Neural crest cell (in vitro differentiated cells): ENCODE data around the gene DNM3. TPM values are rescaled to one million over a fixed set of nuclear protein-coding genes. Genes with fewer than 3 reads are reported as not detected.

Experiments
- DNase-seq: peaks from one replicate; pipeline ENCODE4 v3.0.0; 2021; ENCODE audit warnings: low read depth, mixed read lengths, low spot score
- H3K27ac Mint-ChIP-seq: one replicate; pipeline ENCODE4 v1.8.0; 2021; ENCODE audit warnings: mild to moderate bottlenecking, mixed read lengths; ENCODE audit not compliant: unreplicated experiment
- H3K27me3 Mint-ChIP-seq: 2 replicates; pipeline ENCODE4 v1.8.0; 2021; ENCODE audit warnings: low read depth, mild to moderate bottlenecking, mixed read lengths
- H3K36me3 Mint-ChIP-seq: 2 replicates; pipeline ENCODE4 v1.8.0; 2021; ENCODE audit warnings: low read depth, mild to moderate bottlenecking, mixed read lengths
- H3K4me1 Mint-ChIP-seq: 2 replicates; pipeline ENCODE4 v1.8.0; 2021; ENCODE audit warnings: mixed read lengths
- H3K4me3 Mint-ChIP-seq: one replicate; pipeline ENCODE4 v1.8.0; 2021; ENCODE audit warnings: mild to moderate bottlenecking, mixed read lengths
- H3K9me3 Mint-ChIP-seq: 2 replicates; pipeline ENCODE4 v1.8.0; 2021; ENCODE audit warnings: mixed read lengths
- total RNA-seq: library from RNA; stranded (reverse); gene quantifications from 2 replicates; pipeline ENCODE4 v1.2.1, GENCODE V29; 2021
- TF ChIP-seq, protein P1 (sequence below): fragments of 200-600 bp; sonication (generic); conservative IDR thresholded peaks from 2 replicates; pipeline ENCODE4 v1.5.0; 2021; ENCODE audit warnings: antibody characterized with exemption, mild to moderate bottlenecking

DNM3 gene
- total RNA-seq, 1 donor from 2014 or later = 3.5 TPM

DNA sequence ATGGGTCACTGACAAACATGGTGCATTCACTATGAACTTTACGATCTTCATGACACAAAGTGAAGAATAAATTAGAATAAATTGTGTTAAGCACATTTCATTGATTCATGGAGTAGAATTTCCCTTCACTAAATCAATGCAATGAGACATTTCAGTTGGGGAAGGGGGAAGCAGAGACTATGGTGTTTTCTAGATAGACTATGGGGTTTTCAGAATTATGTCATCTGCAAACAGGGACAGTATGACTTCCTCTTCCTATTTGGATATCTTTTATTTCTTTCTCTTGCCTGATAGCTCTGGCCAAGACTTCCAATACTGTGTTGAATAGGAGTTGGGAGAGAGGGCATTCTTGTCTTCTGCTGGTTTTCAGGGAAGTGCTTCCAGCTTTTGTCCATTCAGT is 499.2 kb downstream of the DNM3 start:
- Mint-ChIP-seq H3K4me3 (no peak overlapping the region), H3K27ac (no peak overlapping the region), H3K36me3 (no peaks in the 10 kb centered on the region), H3K27me3 (no peaks in the 10 kb centered on the region), H3K9me3 (no peaks in the 10 kb centered on the region), H3K4me1 (peaks cover 16% of the 10 kb centered on the region)
- DNase-seq = no peak
- TF ChIP-seq, protein P1, sequence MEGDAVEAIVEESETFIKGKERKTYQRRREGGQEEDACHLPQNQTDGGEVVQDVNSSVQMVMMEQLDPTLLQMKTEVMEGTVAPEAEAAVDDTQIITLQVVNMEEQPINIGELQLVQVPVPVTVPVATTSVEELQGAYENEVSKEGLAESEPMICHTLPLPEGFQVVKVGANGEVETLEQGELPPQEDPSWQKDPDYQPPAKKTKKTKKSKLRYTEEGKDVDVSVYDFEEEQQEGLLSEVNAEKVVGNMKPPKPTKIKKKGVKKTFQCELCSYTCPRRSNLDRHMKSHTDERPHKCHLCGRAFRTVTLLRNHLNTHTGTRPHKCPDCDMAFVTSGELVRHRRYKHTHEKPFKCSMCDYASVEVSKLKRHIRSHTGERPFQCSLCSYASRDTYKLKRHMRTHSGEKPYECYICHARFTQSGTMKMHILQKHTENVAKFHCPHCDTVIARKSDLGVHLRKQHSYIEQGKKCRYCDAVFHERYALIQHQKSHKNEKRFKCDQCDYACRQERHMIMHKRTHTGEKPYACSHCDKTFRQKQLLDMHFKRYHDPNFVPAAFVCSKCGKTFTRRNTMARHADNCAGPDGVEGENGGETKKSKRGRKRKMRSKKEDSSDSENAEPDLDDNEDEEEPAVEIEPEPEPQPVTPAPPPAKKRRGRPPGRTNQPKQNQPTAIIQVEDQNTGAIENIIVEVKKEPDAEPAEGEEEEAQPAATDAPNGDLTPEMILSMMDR = no peak

- no peaks in the 10 kb centered on the region for H3K27me3 Mint-ChIP-seq
- H3K9me3 Mint-ChIP-seq = peaks cover 5% of the 10 kb centered on the region
- H3K27ac Mint-ChIP-seq = no peak overlapping the region
- no peak for DNase-seq
- peaks cover 16% of the 10 kb centered on the region for H3K4me1 Mint-ChIP-seq
- no peak overlapping the region for H3K4me3 Mint-ChIP-seq
- peaks cover 3% of the 10 kb centered on the region for H3K36me3 Mint-ChIP-seq
- TF ChIP-seq, protein P1 = no peak
Observed at GRCh38 chr1:172341697-172342096, 500.4 kb downstream of the DNM3 start.

DNA sequence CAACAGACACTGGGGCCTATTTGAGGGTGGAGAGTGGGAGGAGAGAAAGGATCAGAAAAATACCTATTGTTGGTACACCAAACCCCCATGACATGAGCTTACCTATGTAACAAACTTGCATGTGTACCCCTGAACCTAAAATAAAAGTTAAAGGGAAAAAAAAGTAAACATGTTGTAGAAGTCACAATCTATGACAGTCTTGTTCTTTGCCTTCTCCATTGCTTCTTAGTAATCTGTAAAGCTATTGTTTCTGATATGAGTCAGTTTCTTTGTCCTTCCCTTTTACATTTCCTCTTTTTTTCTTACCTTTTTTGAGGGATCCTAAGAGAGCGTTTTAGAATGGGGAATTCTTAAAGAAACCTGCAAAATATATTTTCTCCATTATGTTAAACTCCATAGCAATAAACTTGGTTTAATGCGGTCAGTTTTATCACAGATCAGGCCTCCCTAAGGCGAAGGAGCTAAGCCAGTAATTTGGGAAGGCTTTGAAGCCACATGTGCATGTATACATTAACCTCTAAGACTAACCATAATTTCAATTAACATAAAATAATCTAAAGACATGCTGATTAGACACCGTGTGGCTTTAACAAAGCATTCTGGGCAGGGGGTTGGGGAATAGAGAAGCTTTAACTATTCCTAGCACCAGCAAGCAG is 501.4 kb downstream of the DNM3 start:
- H3K4me1 Mint-ChIP-seq = peaks cover 16% of the 10 kb centered on the region
- DNase-seq = no peak
- H3K9me3 Mint-ChIP-seq = peaks cover 12% of the 10 kb centered on the region
- H3K36me3 Mint-ChIP-seq = peaks cover 7% of the 10 kb centered on the region
- no peak overlapping the region for H3K4me3 Mint-ChIP-seq
- TF ChIP-seq, protein P1 = no peak
- H3K27me3 Mint-ChIP-seq = no peaks in the 10 kb centered on the region
- H3K27ac Mint-ChIP-seq = peak overlapping the region; percentile 47

- TF ChIP-seq, protein P1 = no peak
- Mint-ChIP-seq H3K9me3 (peaks cover 18% of the 10 kb centered on the region), H3K4me3 (no peak overlapping the region), H3K27me3 (no peaks in the 10 kb centered on the region), H3K36me3 (peaks cover 7% of the 10 kb centered on the region), H3K4me1 (peaks cover 16% of the 10 kb centered on the region), H3K27ac (no peak overlapping the region)
- DNase-seq = no peak
Observed at GRCh38 chr1:172343240-172344160, 502.2 kb downstream of the DNM3 start.

- Mint-ChIP-seq H3K9me3 (peaks cover 18% of the 10 kb centered on the region), H3K4me1 (peaks cover 16% of the 10 kb centered on the region), H3K36me3 (peaks cover 7% of the 10 kb centered on the region), H3K4me3 (no peak overlapping the region), H3K27me3 (no peaks in the 10 kb centered on the region), H3K27ac (no peak overlapping the region)
- no peak for DNase-seq
- TF ChIP-seq, protein P1 = no peak
Observed at GRCh38 chr1:172344444-172344843, 503.1 kb downstream of the DNM3 start.
